ENCODE results near the gene ASPA.
"Not testable (repeated sequence)": the region's sequence is repeated elsewhere in the genome, so short reads cannot be mapped to it uniquely, and the experiment has no call there.

The ASPA gene

DNA sequence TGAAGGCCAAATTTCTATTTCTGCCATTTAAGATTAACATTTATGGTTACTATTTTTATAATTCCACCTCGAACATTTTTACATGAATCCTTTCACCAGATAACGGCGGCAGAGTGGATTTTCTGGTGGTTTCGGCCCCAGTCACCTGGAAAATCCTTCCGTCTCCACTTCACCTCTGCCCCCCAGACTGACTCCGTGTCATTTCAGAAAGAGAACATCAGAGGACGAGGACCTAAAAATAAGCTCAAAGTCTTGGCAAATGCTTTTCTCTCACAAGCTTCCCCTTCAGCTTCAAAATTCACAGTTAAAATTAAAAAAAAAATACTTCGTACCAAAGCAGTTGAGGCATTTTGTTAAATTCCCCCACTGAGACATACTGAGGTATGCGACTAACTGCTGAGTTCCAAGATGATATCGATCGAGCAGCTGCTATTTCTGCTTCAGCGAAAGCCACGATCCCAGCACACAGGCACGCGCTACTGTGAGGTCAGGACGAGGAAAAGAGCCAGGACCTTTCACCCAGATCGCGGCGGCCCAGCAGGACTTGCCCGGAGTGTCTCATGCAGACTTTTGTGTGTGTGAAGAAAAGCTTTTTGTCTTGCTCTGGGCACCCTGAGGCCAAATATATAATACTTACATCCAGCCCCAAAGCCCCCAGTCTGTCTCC lies 36.8 kb downstream of the ASPA start:
- no peaks in the 10 kb centered on the region for H3K4me1 ChIP-seq (ENCODE audit: low read length)
- TF ChIP-seq EZH2 (optimal IDR thresholded peaks at IDR 0.05; ENCODE audit: low read depth, low read length): no peak
- TF ChIP-seq EZH2phosphoT487 (IDR thresholded peaks at IDR 0.05; ENCODE audit: low read length): no peak
- TF ChIP-seq, protein P1, sequence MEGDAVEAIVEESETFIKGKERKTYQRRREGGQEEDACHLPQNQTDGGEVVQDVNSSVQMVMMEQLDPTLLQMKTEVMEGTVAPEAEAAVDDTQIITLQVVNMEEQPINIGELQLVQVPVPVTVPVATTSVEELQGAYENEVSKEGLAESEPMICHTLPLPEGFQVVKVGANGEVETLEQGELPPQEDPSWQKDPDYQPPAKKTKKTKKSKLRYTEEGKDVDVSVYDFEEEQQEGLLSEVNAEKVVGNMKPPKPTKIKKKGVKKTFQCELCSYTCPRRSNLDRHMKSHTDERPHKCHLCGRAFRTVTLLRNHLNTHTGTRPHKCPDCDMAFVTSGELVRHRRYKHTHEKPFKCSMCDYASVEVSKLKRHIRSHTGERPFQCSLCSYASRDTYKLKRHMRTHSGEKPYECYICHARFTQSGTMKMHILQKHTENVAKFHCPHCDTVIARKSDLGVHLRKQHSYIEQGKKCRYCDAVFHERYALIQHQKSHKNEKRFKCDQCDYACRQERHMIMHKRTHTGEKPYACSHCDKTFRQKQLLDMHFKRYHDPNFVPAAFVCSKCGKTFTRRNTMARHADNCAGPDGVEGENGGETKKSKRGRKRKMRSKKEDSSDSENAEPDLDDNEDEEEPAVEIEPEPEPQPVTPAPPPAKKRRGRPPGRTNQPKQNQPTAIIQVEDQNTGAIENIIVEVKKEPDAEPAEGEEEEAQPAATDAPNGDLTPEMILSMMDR (IDR thresholded peaks at IDR 0.05; ENCODE audit: low read length): no peak
- H4K20me1 ChIP-seq (ENCODE audit: insufficient read depth, low read length): no peaks in the 10 kb centered on the region
- DNase-seq: no peak
- no peaks in the 10 kb centered on the region for H3K9me3 ChIP-seq (replicated peaks; ENCODE audit: insufficient read depth, low read length)
- H3K4me2 ChIP-seq (ENCODE audit: low read depth, low read length): no peak overlapping the region
- no peak overlapping the region for H2AFZ ChIP-seq (ENCODE audit: low read length)
- H3K79me2 ChIP-seq (ENCODE audit: low read length): no peaks in the 10 kb centered on the region
- no peak overlapping the region for H3K9ac ChIP-seq (ENCODE audit: low read length)
- H3K4me3 ChIP-seq (ENCODE audit: low read length): no peak overlapping the region
- H3K36me3 ChIP-seq (replicated peaks; ENCODE audit: insufficient read depth, low read length): no peaks in the 10 kb centered on the region; the same call in 1 of the 2 replicates
- H3F3A ChIP-seq (ENCODE audit: insufficient read depth, low read length): no peaks in the 10 kb centered on the region
- no peak overlapping the region for H3K27ac ChIP-seq (ENCODE audit: low read length)
- H3K9me2 ChIP-seq (replicated peaks; ENCODE audit: insufficient read depth, low read length): no peaks in the 10 kb centered on the region
- H3K27me3 ChIP-seq (replicated peaks; ENCODE audit: insufficient read depth, low read length): no peaks in the 10 kb centered on the region

DNA sequence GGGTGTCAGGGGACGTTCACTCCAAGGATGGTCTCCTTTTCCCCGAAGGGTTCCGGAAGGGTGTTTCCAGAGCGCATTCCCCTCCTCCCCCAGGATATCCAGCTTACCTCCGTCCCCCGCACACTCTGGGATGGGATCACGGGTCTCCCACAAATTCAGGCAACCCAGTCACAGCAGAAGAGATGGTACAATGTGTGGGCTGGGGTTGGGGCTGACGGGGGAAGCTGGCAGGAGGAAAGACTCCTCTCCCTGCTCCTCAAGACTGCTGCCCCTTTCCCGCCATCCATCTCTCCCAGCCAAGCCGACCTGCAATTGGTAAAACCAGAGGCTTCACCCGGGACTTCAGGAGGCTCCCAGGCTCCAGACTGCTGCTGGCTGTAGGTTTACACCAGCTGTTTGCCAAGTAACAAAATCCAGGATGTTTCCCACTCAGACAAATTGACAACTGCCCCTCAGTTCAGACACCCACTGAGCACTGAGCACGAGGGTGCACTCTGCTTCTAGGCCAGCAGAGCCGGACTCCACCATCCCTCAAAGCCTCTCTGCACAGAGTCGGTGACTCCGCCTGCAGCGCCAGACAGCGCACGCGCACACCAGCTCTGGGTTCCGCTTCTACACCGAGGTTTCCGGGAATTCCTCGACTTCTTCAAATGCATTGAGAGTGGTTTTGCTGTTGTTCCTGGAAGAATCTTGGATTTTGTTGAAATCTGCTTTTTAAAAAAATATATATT lies 37.7 kb downstream of the ASPA start:
- H3K9ac ChIP-seq (ENCODE audit: low read length): no peak overlapping the region
- no peak overlapping the region for H2AFZ ChIP-seq (ENCODE audit: low read length)
- TF ChIP-seq, protein P1 (IDR thresholded peaks at IDR 0.05; ENCODE audit: low read length): no peak
- TF ChIP-seq EZH2phosphoT487 (IDR thresholded peaks at IDR 0.05; ENCODE audit: low read length) (no peak), EZH2 (optimal IDR thresholded peaks at IDR 0.05; ENCODE audit: low read depth, low read length) (no peak)
- no peak for DNase-seq
- no peaks in the 10 kb centered on the region for H3K27me3 ChIP-seq (replicated peaks; ENCODE audit: insufficient read depth, low read length)
- no peak overlapping the region for H3K4me3 ChIP-seq (ENCODE audit: low read length)
- no peaks in the 10 kb centered on the region for H3K9me3 ChIP-seq (replicated peaks; ENCODE audit: insufficient read depth, low read length)
- H3F3A ChIP-seq (ENCODE audit: insufficient read depth, low read length): no peaks in the 10 kb centered on the region
- H3K36me3 ChIP-seq (replicated peaks; ENCODE audit: insufficient read depth, low read length): no peaks in the 10 kb centered on the region; the same call in 1 of the 2 replicates
- no peak overlapping the region for H3K27ac ChIP-seq (ENCODE audit: low read length)
- H3K4me2 ChIP-seq (ENCODE audit: low read depth, low read length): no peak overlapping the region
- no peaks in the 10 kb centered on the region for H4K20me1 ChIP-seq (ENCODE audit: insufficient read depth, low read length)
- no peaks in the 10 kb centered on the region for H3K9me2 ChIP-seq (replicated peaks; ENCODE audit: insufficient read depth, low read length)
- H3K4me1 ChIP-seq (ENCODE audit: low read length): no peaks in the 10 kb centered on the region
- H3K79me2 ChIP-seq (ENCODE audit: low read length): no peaks in the 10 kb centered on the region

DNA sequence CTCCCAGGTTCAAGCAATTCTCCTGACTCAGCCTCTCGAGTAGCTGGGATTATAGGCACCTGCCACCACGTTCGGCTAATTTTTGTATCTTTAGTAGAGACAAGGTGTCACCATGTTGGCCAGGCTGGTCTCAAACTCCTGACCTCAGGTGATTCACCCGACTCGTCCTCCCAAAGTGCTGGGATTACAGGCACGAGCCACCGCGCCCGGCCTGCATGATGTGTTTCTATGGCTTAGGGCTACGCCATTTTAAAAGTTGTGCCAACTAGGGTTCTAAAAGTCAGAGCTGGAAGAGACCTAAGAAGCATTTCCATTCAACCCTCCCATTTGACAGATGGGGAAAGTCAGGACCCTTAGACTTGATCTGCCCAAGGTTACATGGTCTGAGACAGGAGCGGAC lies 38.4 kb downstream of the ASPA start:
- not testable (repeated sequence) for H2AFZ ChIP-seq (ENCODE audit: low read length); H3K4me3 ChIP-seq (ENCODE audit: low read length); H3K9ac ChIP-seq (ENCODE audit: low read length); H4K20me1 ChIP-seq (ENCODE audit: insufficient read depth, low read length); DNase-seq; H3K27me3 ChIP-seq (replicated peaks; ENCODE audit: insufficient read depth, low read length); H3K27ac ChIP-seq (ENCODE audit: low read length); H3K4me1 ChIP-seq (ENCODE audit: low read length); H3K9me2 ChIP-seq (replicated peaks; ENCODE audit: insufficient read depth, low read length); H3F3A ChIP-seq (ENCODE audit: insufficient read depth, low read length); H3K9me3 ChIP-seq (replicated peaks; ENCODE audit: insufficient read depth, low read length); H3K36me3 ChIP-seq (replicated peaks; ENCODE audit: insufficient read depth, low read length); H3K79me2 ChIP-seq (ENCODE audit: low read length); H3K4me2 ChIP-seq (ENCODE audit: low read depth, low read length)

DNA sequence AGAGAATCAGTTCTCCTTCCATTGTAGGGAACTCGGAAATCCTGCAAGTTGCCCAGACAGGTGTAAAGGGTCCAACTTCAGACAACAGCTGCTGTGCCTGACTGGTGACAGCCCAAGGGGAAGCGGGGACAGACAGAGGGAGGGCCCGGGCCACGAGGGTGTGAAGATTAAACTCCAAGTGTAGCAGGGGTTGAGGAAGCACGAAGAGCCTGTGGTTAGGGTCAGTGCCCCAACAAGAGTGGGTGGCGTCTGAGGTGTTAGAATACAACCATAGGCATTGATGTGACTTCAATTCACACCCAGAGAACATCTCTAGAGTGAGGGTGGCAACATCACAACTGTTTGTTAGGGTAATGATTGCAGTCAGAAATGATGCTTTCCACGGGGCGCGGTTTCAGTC lies 39.1 kb downstream of the ASPA start:
- Histone ChIP-seq H3K9ac (ENCODE audit: low read length) (no peak overlapping the region), H2AFZ (ENCODE audit: low read length) (no peak overlapping the region), H4K20me1 (ENCODE audit: insufficient read depth, low read length) (no peaks in the 10 kb centered on the region), H3K4me2 (ENCODE audit: low read depth, low read length) (no peak overlapping the region), H3K27me3 (replicated peaks; ENCODE audit: insufficient read depth, low read length) (no peaks in the 10 kb centered on the region), H3K4me3 (ENCODE audit: low read length) (no peak overlapping the region), H3K36me3 (replicated peaks; ENCODE audit: insufficient read depth, low read length) (no peaks in the 10 kb centered on the region; the same call in 1 of the 2 replicates), H3K79me2 (ENCODE audit: low read length) (no peaks in the 10 kb centered on the region), H3K27ac (ENCODE audit: low read length) (no peak overlapping the region), H3K9me2 (replicated peaks; ENCODE audit: insufficient read depth, low read length) (no peaks in the 10 kb centered on the region), H3F3A (ENCODE audit: insufficient read depth, low read length) (no peaks in the 10 kb centered on the region), H3K9me3 (replicated peaks; ENCODE audit: insufficient read depth, low read length) (no peaks in the 10 kb centered on the region), H3K4me1 (ENCODE audit: low read length) (no peaks in the 10 kb centered on the region)
- DNase-seq: no peak
- TF ChIP-seq EZH2phosphoT487 (IDR thresholded peaks at IDR 0.05; ENCODE audit: low read length) (no peak), EZH2 (optimal IDR thresholded peaks at IDR 0.05; ENCODE audit: low read depth, low read length) (no peak)

DNA sequence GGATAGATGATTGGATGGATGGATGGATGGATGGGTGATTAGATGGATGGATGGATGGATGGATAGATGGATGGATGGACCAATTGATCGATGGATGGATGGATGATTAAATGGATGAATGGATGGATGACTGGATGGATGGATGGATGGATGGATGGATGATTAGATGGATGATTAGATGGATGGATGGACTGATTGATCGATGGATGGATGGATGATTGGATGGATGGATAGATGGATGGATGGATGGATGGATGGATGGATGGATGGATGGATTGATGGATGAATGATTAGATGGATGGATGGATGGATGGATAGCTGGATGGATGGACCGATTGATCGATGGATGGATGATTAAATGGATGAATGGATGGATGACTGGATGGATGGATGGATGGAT lies 43.7 kb downstream of the ASPA start:
- H3K9me2 ChIP-seq (replicated peaks; ENCODE audit: insufficient read depth, low read length); H3K27me3 ChIP-seq (replicated peaks; ENCODE audit: insufficient read depth, low read length); DNase-seq; H3K9ac ChIP-seq (ENCODE audit: low read length); H3K27ac ChIP-seq (ENCODE audit: low read length); H3K4me3 ChIP-seq (ENCODE audit: low read length); H3F3A ChIP-seq (ENCODE audit: insufficient read depth, low read length); H2AFZ ChIP-seq (ENCODE audit: low read length); H3K79me2 ChIP-seq (ENCODE audit: low read length); H3K36me3 ChIP-seq (replicated peaks; ENCODE audit: insufficient read depth, low read length); H3K9me3 ChIP-seq (replicated peaks; ENCODE audit: insufficient read depth, low read length); H4K20me1 ChIP-seq (ENCODE audit: insufficient read depth, low read length); H3K4me2 ChIP-seq (ENCODE audit: low read depth, low read length); H3K4me1 ChIP-seq (ENCODE audit: low read length): not testable (repeated sequence)
